ENCODE data around the gene SEC24D.
"Not testable (repeated sequence)": the region's sequence is repeated elsewhere in the genome, so short reads cannot be mapped to it uniquely, and the experiment has no call there.

SEC24D gene

DNA sequence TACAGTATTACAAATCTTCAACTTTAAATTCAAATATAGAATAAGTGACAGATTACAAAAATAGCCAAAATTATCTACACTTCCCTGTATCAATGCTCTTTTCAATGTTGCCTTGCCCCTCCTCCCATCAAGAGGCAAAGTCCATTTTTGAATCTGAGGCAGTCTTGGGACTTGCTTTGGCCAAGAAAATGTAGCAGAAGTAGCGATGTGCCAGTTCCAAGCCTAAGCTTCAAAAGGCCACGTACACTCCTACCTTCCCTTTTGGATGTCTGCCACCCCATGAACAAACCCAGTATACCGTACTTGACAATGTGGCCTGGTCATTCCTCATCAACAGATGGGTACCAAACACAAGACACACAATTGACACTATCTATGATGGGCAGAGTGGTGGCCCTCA, 24.1 kb downstream of the SEC24D start:
- Mint-ChIP-seq H3K9me3 (no peaks in the 10 kb centered on the region), H3K4me1 (ENCODE audit: low read depth) (peaks cover 9% of the 10 kb centered on the region), H3K36me3 (ENCODE audit: low read depth) (peaks cover 96% of the 10 kb centered on the region), H3K27me3 (no peaks in the 10 kb centered on the region), H3K4me3 (no peak overlapping the region), H3K27ac (no peak overlapping the region)
- intact Hi-C loops (cut with micrococcal nuclease), result loop anchor here (10.0 kb wide), 1 partner anchor 117 kb away; no protein-coding TSS in a partner anchor

GRCh38 chr4:118810991-118811764, 24.7 kb downstream of the SEC24D start:
- H3K36me3 Mint-ChIP-seq (ENCODE audit: low read depth), result peaks cover 96% of the 10 kb centered on the region
- no peaks in the 10 kb centered on the region for H3K27me3 Mint-ChIP-seq
- no peak overlapping the region for H3K4me3 Mint-ChIP-seq
- no peak overlapping the region for H3K27ac Mint-ChIP-seq
- H3K4me1 Mint-ChIP-seq (ENCODE audit: low read depth), result peaks cover 9% of the 10 kb centered on the region
- no peaks in the 10 kb centered on the region for H3K9me3 Mint-ChIP-seq
- intact Hi-C loops (cut with micrococcal nuclease), result loop anchor here (10.0 kb wide), 1 partner anchor 116 kb away; no protein-coding TSS in a partner anchor

DNA sequence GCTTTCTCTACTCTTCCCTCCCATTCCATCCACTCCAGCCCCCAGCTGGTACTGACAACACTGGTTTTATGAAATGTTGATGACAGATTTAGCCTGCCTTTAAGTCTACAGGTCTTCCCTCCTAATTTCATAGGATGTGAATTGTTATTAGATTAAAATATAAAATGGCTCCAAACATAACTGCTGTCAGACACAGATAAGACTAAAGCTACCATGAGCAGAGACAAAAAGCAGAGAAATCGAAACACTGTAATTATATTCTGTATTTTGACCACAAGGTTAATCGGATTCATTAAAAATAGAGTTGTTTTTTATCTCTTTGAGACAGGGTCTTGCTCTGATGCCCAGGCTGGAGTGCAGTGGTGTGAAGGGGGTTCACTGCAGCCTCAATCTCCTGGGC, 28.3 kb downstream of the SEC24D start:
- intact Hi-C loops (cut with micrococcal nuclease), result no loop called here
- Mint-ChIP-seq H3K27ac (peak overlapping the region; percentile 8), H3K36me3 (ENCODE audit: low read depth) (peaks cover 96% of the 10 kb centered on the region), H3K9me3 (no peaks in the 10 kb centered on the region), H3K4me3 (no peak overlapping the region), H3K27me3 (no peaks in the 10 kb centered on the region), H3K4me1 (ENCODE audit: low read depth) (peaks cover 9% of the 10 kb centered on the region)

DNA sequence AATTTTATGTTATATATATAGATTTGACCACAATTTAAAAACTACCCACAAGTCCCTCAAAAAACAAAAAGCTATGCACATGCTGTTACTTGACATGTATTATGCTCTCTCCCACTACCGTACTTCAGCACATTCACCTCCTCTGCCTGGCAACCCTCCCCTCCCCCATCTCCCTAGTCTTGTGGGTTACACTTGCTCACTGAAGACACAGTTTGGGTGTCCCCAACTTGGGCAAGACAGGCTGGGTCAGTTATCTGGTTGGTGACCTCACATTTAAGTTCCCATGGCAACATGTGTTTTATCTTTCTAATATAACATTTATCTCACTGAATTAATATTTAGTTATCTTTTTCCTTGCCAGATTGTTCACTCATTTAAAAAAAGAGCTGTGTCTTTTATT, 32.7 kb downstream of the SEC24D start:
- no peaks in the 10 kb centered on the region for H3K4me1 Mint-ChIP-seq (ENCODE audit: low read depth)
- peaks cover 92% of the 10 kb centered on the region for H3K36me3 Mint-ChIP-seq (ENCODE audit: low read depth)
- H3K9me3 Mint-ChIP-seq, result no peaks in the 10 kb centered on the region
- no peak overlapping the region for H3K4me3 Mint-ChIP-seq
- H3K27me3 Mint-ChIP-seq, result no peaks in the 10 kb centered on the region
- no peak overlapping the region for H3K27ac Mint-ChIP-seq
- intact Hi-C loops (cut with micrococcal nuclease), result no loop called here

DNA sequence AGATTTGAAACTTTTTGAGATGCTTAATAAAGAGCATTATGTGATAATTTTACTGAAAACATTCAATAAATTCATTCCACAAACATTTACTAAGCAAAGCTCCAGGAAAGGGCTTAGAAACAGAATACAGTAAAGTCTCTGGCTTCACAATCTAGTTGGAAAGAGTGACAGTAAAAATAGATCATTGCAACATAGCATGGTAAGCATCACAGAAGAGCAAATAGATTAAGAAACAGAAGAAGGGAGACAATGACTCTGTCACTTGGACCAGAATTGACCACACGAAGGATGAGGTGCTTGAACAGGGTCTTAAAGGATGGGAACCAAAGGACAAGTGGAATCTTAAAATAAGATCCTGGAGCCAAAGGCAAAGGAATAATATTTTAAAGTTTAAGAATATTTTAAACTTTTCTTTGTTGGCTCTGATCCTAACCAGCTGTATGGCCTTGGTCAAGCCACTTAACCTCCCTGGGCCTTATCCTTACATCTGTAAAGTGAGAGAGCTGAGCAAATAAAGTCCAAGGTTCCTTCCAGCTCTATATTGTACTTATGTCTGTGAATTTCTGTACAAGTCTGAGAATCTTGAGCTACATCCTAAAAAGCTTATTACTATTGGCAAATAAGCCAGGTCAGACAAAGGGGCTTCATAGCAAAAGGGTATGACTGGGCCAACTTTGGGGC, 33.9 kb downstream of the SEC24D start:
- peaks cover 88% of the 10 kb centered on the region for H3K36me3 Mint-ChIP-seq (ENCODE audit: low read depth)
- no peaks in the 10 kb centered on the region for H3K27me3 Mint-ChIP-seq
- no peak overlapping the region for H3K27ac Mint-ChIP-seq
- H3K9me3 Mint-ChIP-seq, result no peaks in the 10 kb centered on the region
- H3K4me3 Mint-ChIP-seq, result no peak overlapping the region
- no peaks in the 10 kb centered on the region for H3K4me1 Mint-ChIP-seq (ENCODE audit: low read depth)
- intact Hi-C loops (cut with micrococcal nuclease), result no loop called here

DNA sequence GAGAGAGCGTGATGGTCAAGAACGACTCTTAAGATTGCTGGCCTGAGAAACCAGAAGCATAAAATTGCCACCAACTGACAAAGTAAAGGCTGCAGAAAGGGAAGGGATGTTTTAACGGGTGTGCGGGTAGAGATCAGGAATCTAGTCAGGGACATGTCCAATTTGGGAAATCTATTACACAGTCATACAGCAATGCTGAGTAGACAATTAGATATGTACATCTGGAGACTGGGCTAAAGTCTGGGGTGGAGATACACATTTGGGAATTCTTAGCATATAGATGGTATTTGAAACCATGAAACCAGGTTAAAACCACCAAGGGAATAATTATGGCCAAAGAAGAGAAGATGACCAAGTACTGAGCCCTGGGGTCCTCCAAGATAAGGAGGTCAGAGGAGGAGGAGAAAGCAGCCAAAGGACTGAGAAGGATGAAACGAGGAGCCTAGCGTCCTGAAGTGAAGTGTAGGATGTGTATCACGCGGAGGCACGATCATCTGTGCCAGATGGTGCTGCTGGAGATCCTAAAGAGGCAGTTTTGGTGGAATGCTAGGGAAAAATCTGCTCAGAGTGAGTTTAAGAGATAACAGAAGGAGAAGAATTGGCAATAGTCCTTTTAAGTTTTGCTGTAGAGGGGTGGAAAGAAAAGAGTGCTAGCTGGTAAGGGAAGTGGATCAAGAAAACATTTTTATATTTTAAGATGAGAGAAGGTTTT, 36.5 kb downstream of the SEC24D start:
- no peaks in the 10 kb centered on the region for H3K27me3 Mint-ChIP-seq
- peak overlapping the region; percentile 12 for H3K27ac Mint-ChIP-seq
- intact Hi-C loops (cut with micrococcal nuclease), result no loop called here
- no peaks in the 10 kb centered on the region for H3K4me1 Mint-ChIP-seq (ENCODE audit: low read depth)
- peaks cover 81% of the 10 kb centered on the region for H3K36me3 Mint-ChIP-seq (ENCODE audit: low read depth)
- H3K9me3 Mint-ChIP-seq, result no peaks in the 10 kb centered on the region
- H3K4me3 Mint-ChIP-seq, result no peak overlapping the region

DNA sequence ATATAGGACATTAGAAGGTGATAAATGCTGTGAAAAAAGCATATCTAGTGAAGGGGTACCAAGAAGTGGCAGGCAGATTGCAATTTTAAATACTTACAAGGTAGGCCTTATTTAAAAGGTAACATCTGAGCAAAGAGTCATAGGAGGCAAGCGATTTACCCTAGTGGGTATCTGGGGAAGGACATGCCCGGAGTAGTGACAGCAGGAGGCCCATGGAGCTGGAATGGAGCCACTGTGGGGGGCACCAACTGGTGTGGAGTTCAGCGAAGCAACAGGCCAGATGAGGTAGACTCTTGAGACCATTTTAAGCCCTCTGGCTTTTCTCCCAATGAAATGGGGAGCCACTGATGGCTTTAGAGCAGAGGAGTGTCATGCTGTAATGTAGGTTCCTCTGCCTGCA, 37.3 kb downstream of the SEC24D start:
- H3K27ac Mint-ChIP-seq, result no peak overlapping the region
- intact Hi-C loops (cut with micrococcal nuclease), result no loop called here

DNA sequence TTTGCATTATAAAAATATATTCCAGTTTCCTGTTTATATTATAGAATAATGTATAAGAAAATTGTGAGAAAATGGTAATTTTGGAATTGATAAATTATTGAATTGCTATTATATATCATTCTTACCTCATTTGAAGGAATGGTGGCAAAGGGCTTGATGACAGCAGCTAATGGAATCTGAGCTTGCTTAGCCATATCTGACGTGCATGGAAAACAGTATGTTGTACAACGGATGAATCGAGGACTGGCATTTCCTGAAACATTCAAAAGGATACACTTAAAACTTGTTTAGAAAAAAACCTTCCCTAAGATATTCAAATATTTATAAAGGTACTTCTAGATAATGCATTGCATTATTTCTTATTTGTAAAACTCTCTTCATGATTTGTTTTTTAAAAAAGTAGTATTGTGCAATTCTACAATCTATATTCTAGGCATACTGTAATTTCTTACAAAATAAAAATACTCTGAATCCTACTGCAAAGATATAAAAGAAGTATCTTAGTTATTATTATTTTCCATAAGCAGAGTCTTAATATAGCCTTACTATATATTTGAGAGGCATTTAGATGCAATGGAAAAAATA, 38.3 kb downstream of the SEC24D start:
- Mint-ChIP-seq H3K4me1 (ENCODE audit: low read depth) (no peaks in the 10 kb centered on the region), H3K4me3 (no peak overlapping the region), H3K27ac (no peak overlapping the region), H3K27me3 (no peaks in the 10 kb centered on the region), H3K9me3 (no peaks in the 10 kb centered on the region), H3K36me3 (ENCODE audit: low read depth) (peaks cover 76% of the 10 kb centered on the region)
- intact Hi-C loops (cut with micrococcal nuclease), result no loop called here

More for the DNA sequence above, 37.3 kb downstream of the SEC24D start:
- no peaks in the 10 kb centered on the region for H3K4me1 Mint-ChIP-seq (ENCODE audit: low read depth)
- H3K9me3 Mint-ChIP-seq, result no peaks in the 10 kb centered on the region
- no peak overlapping the region for H3K4me3 Mint-ChIP-seq
- H3K27me3 Mint-ChIP-seq, result no peaks in the 10 kb centered on the region
- peaks cover 77% of the 10 kb centered on the region for H3K36me3 Mint-ChIP-seq (ENCODE audit: low read depth)

- H3K27ac Mint-ChIP-seq; intact Hi-C loops (cut with micrococcal nuclease); H3K9me3 Mint-ChIP-seq; H3K4me3 Mint-ChIP-seq; H3K27me3 Mint-ChIP-seq; H3K4me1 Mint-ChIP-seq (ENCODE audit: low read depth): not testable (repeated sequence)
- H3K36me3 Mint-ChIP-seq (ENCODE audit: low read depth), result peaks cover 56% of the 10 kb centered on the region
These were observed 44.1 kb downstream of the SEC24D start for GRCh38 chr4:118791690-118792446.

GRCh38 chr4:118790544-118790943, 45.4 kb downstream of the SEC24D start:
- no peak overlapping the region for H3K4me3 Mint-ChIP-seq
- no peaks in the 10 kb centered on the region for H3K27me3 Mint-ChIP-seq
- H3K9me3 Mint-ChIP-seq, result no peaks in the 10 kb centered on the region
- H3K4me1 Mint-ChIP-seq (ENCODE audit: low read depth), result no peaks in the 10 kb centered on the region
- H3K36me3 Mint-ChIP-seq (ENCODE audit: low read depth), result peaks cover 45% of the 10 kb centered on the region
- no peak overlapping the region for H3K27ac Mint-ChIP-seq
- intact Hi-C loops (cut with micrococcal nuclease), result no loop called here

DNA sequence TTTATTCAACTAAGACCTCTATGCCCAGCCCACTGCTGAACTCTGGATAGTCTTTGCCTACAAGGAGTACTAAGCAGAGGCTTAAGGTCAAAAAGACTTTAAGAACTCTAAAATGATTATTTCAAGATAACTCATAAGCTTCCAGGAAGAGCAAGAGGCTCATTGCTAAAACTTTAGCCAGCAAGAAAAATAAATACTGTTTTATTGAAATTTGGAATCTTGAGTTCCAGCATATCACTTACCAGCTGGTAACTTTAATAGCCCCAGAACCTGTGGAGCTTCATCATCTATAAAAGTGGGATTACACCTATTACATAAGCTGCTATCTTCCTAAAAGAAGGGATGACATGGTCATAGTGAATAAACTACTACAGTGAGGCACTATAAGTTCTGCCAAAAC, 47.0 kb downstream of the SEC24D start:
- H3K4me3 Mint-ChIP-seq, result no peak overlapping the region
- H3K36me3 Mint-ChIP-seq (ENCODE audit: low read depth), result peaks cover 49% of the 10 kb centered on the region

GRCh38 chr4:118787844-118788380, 48.0 kb downstream of the SEC24D start:
- H3K36me3 Mint-ChIP-seq (ENCODE audit: low read depth), result peaks cover 50% of the 10 kb centered on the region
- no peaks in the 10 kb centered on the region for H3K9me3 Mint-ChIP-seq
- H3K27ac Mint-ChIP-seq, result no peak overlapping the region
- H3K4me3 Mint-ChIP-seq, result no peak overlapping the region
- no peaks in the 10 kb centered on the region for H3K4me1 Mint-ChIP-seq (ENCODE audit: low read depth)
- intact Hi-C loops (cut with micrococcal nuclease), result no loop called here
- H3K27me3 Mint-ChIP-seq, result no peaks in the 10 kb centered on the region

More for the DNA sequence above, 47.0 kb downstream of the SEC24D start:
- Mint-ChIP-seq H3K4me1 (ENCODE audit: low read depth) (no peaks in the 10 kb centered on the region), H3K27me3 (no peaks in the 10 kb centered on the region), H3K9me3 (no peaks in the 10 kb centered on the region), H3K27ac (no peak overlapping the region)
- intact Hi-C loops (cut with micrococcal nuclease), result no loop called here

DNA sequence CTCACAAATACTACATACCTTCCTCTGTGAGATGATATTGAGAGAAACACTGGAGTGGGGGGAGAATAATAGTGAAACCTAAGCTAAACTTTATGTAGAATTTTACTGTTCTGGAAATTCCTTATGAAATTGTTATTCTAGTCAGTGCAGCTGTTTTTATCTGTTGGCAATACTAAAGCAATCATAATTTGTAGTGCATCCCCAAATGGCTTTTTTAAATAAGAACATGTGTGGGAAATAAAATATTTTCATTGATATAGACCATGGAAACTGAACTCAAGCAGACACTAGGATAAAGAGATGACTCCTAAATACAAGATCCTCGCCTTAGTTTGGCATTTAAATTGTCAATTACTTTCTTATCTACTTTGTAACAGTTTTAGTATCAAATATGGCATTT, 51.1 kb downstream of the SEC24D start:
- H3K9me3 Mint-ChIP-seq, result no peaks in the 10 kb centered on the region

More for the DNA sequence above, 51.1 kb downstream of the SEC24D start:
- H3K4me1 Mint-ChIP-seq (ENCODE audit: low read depth), result no peaks in the 10 kb centered on the region
- intact Hi-C loops (cut with micrococcal nuclease), result no loop called here
- H3K27ac Mint-ChIP-seq, result no peak overlapping the region
- H3K27me3 Mint-ChIP-seq, result no peaks in the 10 kb centered on the region
- peaks cover 47% of the 10 kb centered on the region for H3K36me3 Mint-ChIP-seq (ENCODE audit: low read depth)
- no peak overlapping the region for H3K4me3 Mint-ChIP-seq
